Keratinocyte (primary cell): Measurements from ENCODE around the gene HSP90AB1. TPM values are rescaled to one million over a fixed set of nuclear protein-coding genes. Genes with fewer than 3 reads are reported as not detected.

Experiments used
- DNase-seq: peaks from one replicate; pipeline ENCODE4 v3.0.0-alpha.2; 2011; ENCODE audit warnings: low read depth, missing footprints, low spot score
- FAIRE-seq: peaks from 2 replicates; lab custom pipeline; 2011; peaks lifted over from hg19 to GRCh38; lab: Jason Lieb, UNC
- H2AFZ ChIP-seq: 2 replicates; pipeline ENCODE4 v1.6.0; 2012; ENCODE audit warnings: low read length, control low read depth, inconsistent platforms; ENCODE audit not compliant: control insufficient read depth
- H3K27ac ChIP-seq: 2 replicates; pipeline ENCODE4 v1.5.1; 2011; ENCODE audit warnings: low read length; ENCODE audit not compliant: control insufficient read depth, insufficient read depth
- H3K27me3 ChIP-seq: 3 replicates; pipeline ENCODE4 v1.6.0; 2011; ENCODE audit warnings: low read length; ENCODE audit not compliant: control insufficient read depth, insufficient read depth; ENCODE audit errors: extremely low read depth
- H3K36me3 ChIP-seq, 2 experiments: 2 replicates in 1 of 2; 3 replicates in 1 of 2; pipeline ENCODE4 v1.5.1; 2011; ENCODE audit warnings: low read length in 2 of 2, mild to moderate bottlenecking in 1 of 2; ENCODE audit not compliant: control insufficient read depth in 2 of 2, insufficient read depth in 2 of 2; ENCODE audit errors: extremely low read depth in 1 of 2
- H3K4me1 ChIP-seq: 3 replicates; pipeline ENCODE4 v1.5.1; 2011; ENCODE audit warnings: low read length; ENCODE audit not compliant: control insufficient read depth, insufficient read depth; ENCODE audit errors: extremely low read depth
- H3K4me2 ChIP-seq: 3 replicates; pipeline ENCODE4 v1.6.0; 2011; ENCODE audit warnings: low read depth, low read length; ENCODE audit not compliant: control insufficient read depth, insufficient read depth; ENCODE audit errors: extremely low read depth
- H3K4me3 ChIP-seq, 3 experiments: fragments of 200-600 bp in 1 of 3; sonication (generic) in 1 of 3; 2 replicates in 2 of 3; 3 replicates in 1 of 3; pipeline ENCODE4 v1.5.1; 2011 to 2016; ENCODE audit warnings: low read length in 3 of 3, mild to moderate bottlenecking in 3 of 3, control low read depth in 2 of 3, inconsistent platforms in 1 of 3, low read depth in 1 of 3, mixed read lengths in 1 of 3, mixed run types in 1 of 3, moderate library complexity in 1 of 3; ENCODE audit not compliant: control insufficient read depth in 2 of 3, insufficient read depth in 2 of 3; ENCODE audit errors: extremely low read depth in 1 of 3
- H3K79me2 ChIP-seq: 2 replicates; pipeline ENCODE4 v1.6.0; 2012; ENCODE audit warnings: low read length; ENCODE audit not compliant: control insufficient read depth, insufficient read depth
- H3K9ac ChIP-seq: 3 replicates; pipeline ENCODE4 v1.6.0; 2011; ENCODE audit warnings: low read length; ENCODE audit not compliant: control insufficient read depth, insufficient read depth; ENCODE audit errors: extremely low read depth
- H3K9me1 ChIP-seq: 3 replicates; pipeline ENCODE4 v1.6.0; 2011; ENCODE audit warnings: low read length; ENCODE audit not compliant: control insufficient read depth, insufficient read depth; ENCODE audit errors: extremely low read depth
- H3K9me3 ChIP-seq: 2 replicates; pipeline ENCODE4 v1.5.1; 2012; ENCODE audit warnings: low read depth, low read length; ENCODE audit not compliant: control insufficient read depth
- H4K20me1 ChIP-seq: 3 replicates; pipeline ENCODE4 v1.6.0; 2011; ENCODE audit warnings: low read length; ENCODE audit not compliant: control insufficient read depth, insufficient read depth; ENCODE audit errors: extremely low read depth
- EZH2 ChIP-seq: IDR thresholded peaks from one replicate; pipeline ENCODE4 v1.6.1; 2012; ENCODE audit warnings: inconsistent platforms, mild to moderate bottlenecking, low read length, moderate library complexity
- dilution Hi-C: fragments of 300-500 bp; cut with MboI; formaldehyde crosslinking; loops from one replicate; pipeline ENCODE4 v1.7.0; 2020; ENCODE audit warnings: low sequenced_read_pairs; ENCODE audit not compliant: extremely low pct_ligation_motif_present
- polyA plus RNA-seq, 5 experiments: library from polyadenylated mRNA; depleted of rRNA in 3 of 5; stranded (reverse) in 3 of 5; stranded (forward) in 1 of 5; unstranded in 1 of 5; fragments of >200 nt; gene quantifications; 1 replicate in 1 of 5; 2 replicates in 3 of 5; 3 replicates in 1 of 5; pipeline versions ENCODE4 v1.2.1 to v1.2.3, GENCODE V29; 2011 to 2012; ENCODE audit warnings: missing spikeins in 2 of 5, low read depth in 1 of 5, low replicate concordance in 1 of 5
- TF ChIP-seq, protein P1 (sequence below), 3 experiments: IDR thresholded peaks in 1 of 3; conservative IDR thresholded peaks in 1 of 3; optimal IDR thresholded peaks in 1 of 3; 2 replicates in 2 of 3; 3 replicates in 1 of 3; pipeline versions ENCODE3 to v1.5.1; 2011; ENCODE audit warnings: low read length in 3 of 3, mild to moderate bottlenecking in 3 of 3, moderate library complexity in 2 of 3, control low read depth in 1 of 3, inconsistent platforms in 1 of 3; ENCODE audit not compliant: insufficient read depth in 2 of 3; ENCODE audit errors: extremely low read depth in 1 of 3

Gene HSP90AB1
- polyA plus RNA-seq, 1 donor (not counting 4 experiments of a cell fraction or from before 2014, with no cell fraction given) = 1,089 TPM

DNA sequence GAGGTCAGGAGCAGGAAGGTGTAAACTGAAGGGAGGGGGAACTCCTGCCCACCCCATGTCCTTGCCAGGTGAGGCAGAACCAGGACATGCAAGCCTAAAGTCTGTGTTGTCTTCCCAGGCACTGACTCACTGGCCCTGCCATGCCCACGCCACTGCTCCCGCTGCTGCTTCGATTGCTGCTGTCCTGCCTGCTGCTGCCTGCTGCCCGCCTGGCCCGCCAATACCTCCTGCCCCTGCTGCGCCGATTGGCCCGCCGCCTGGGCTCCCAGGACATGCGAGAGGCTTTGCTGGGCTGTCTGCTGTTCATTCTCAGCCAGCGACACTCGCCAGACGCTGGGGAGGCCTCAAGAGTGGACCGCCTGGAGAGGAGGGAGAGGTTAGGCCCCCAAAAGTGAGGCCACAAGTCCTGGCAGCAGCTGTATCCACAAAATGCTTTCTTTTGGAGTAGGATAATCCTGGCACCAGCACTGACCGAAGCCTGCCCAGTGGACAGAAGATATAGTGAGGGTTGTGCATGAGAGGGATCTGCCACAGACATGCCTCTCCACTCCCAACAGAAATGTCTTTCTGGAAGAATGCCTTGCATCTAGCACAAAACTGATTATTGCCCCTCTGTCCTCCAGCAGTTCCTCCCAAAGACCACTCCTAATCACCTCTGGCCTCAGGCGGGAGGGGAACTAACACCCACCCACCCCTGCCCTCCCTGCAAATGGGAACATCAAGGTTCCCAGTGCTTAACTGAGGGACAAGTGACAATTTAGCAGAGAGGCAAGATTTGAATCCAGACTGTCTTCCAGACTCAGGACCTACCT, 29.4 kb upstream of the HSP90AB1 start:
- Histone ChIP-seq H3K9me1 (no peaks in the 10 kb centered on the region), H3K4me2 (no peak overlapping the region), H3K9ac (no peak overlapping the region), H3K4me1 (peaks cover 21% of the 10 kb centered on the region), H3K27me3 (no peaks in the 10 kb centered on the region), H3K79me2 (no peaks in the 10 kb centered on the region), H3K27ac (no peak overlapping the region), H3K36me3 (no peaks in the 10 kb centered on the region), H4K20me1 (no peaks in the 10 kb centered on the region), H3K9me3 (no peaks in the 10 kb centered on the region), H2AFZ (peak overlapping the region; percentile 65), H3K4me3 (no peak overlapping the region)
- TF ChIP-seq, protein P1, sequence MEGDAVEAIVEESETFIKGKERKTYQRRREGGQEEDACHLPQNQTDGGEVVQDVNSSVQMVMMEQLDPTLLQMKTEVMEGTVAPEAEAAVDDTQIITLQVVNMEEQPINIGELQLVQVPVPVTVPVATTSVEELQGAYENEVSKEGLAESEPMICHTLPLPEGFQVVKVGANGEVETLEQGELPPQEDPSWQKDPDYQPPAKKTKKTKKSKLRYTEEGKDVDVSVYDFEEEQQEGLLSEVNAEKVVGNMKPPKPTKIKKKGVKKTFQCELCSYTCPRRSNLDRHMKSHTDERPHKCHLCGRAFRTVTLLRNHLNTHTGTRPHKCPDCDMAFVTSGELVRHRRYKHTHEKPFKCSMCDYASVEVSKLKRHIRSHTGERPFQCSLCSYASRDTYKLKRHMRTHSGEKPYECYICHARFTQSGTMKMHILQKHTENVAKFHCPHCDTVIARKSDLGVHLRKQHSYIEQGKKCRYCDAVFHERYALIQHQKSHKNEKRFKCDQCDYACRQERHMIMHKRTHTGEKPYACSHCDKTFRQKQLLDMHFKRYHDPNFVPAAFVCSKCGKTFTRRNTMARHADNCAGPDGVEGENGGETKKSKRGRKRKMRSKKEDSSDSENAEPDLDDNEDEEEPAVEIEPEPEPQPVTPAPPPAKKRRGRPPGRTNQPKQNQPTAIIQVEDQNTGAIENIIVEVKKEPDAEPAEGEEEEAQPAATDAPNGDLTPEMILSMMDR (optimal IDR thresholded peaks at IDR 0.05 in 1 of 3, IDR thresholded peaks at IDR 0.05 in 1 of 3, conservative IDR thresholded peaks at IDR 0.05 in 1 of 3; ENCODE audit: extremely low read depth in 1 of 3, insufficient read depth in 2 of 3, low read length in 3 of 3) = no peak
- TF ChIP-seq EZH2 = no peak
- dilution Hi-C loops = no loop called here
- DNase-seq (no peak), FAIRE-seq (no peak)

DNA sequence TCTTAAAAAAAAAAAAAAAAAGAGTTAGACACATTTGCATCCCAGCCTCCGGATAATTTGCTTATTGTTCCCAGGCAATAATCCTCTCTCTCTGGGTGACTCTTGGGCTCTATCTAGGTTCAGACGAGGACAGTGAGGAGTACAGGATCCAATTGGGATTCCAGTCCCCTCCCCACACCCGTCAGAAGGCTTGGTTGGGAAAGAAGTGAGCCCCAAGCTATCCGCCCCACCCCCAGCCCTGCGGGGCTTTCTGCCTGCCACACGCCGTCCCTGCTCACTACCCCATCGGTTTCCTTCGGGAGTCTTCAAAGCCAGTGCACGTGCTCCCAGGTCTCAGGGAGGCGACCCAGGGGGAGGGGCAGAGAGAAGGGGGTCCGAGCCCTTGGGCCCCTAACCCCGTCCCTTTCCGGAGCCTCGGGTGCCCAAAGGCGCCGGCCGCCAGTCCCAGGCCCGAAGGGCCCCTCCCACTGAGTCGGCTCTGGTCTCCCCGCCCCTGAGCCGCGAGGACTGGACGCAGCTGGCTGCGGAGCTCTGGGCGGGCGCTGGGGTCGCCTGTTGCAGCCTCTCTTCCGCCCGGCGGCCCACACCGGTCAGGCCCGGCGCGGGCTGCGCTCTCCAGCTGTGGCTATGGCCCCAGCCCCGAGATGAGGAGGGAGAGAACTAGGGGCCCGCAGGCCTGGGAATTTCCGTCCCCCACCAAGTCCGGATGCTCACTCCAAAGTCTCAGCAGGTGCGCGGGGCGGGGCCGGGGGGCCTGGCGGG, 27.7 kb upstream of the HSP90AB1 start:
- Histone ChIP-seq H3K4me3 (no peak overlapping the region), H3K4me2 (no peak overlapping the region), H3K79me2 (peaks cover 3% of the 10 kb centered on the region), H3K4me1 (peaks cover 28% of the 10 kb centered on the region), H3K9ac (no peak overlapping the region), H3K27ac (no peak overlapping the region), H3K9me3 (no peaks in the 10 kb centered on the region), H3K27me3 (no peaks in the 10 kb centered on the region), H3K9me1 (no peaks in the 10 kb centered on the region), H2AFZ (no peak overlapping the region), H3K36me3 (no peaks in the 10 kb centered on the region), H4K20me1 (no peaks in the 10 kb centered on the region)
- DNase-seq (no peak), FAIRE-seq (no peak)
- dilution Hi-C loops = no loop called here
- TF ChIP-seq, protein P1 (optimal IDR thresholded peaks at IDR 0.05 in 1 of 3, IDR thresholded peaks at IDR 0.05 in 1 of 3, conservative IDR thresholded peaks at IDR 0.05 in 1 of 3; ENCODE audit: extremely low read depth in 1 of 3, insufficient read depth in 2 of 3, low read length in 3 of 3) = no peak
- no peak for TF ChIP-seq EZH2
